Right atrium auricular region (tissue), 2 donors: ENCODE results near the gene TAX1BP1. TPM values are rescaled to one million over a fixed set of nuclear protein-coding genes. Genes with fewer than 3 reads are reported as not detected.

ENCODE experiments used
- DNase-seq: peaks from one replicate; pipeline ENCODE4 v3.0.0-alpha.2; 2019; ENCODE audit warnings: low spot score
- H3K27ac ChIP-seq, 2 donors: fragments of 200-600 bp; sonication (generic); 1 replicate in 1 of 2; 2 replicates in 1 of 2; pipeline ENCODE4 v1.5.1; 2016 to 2019
- H3K27me3 ChIP-seq, 2 donors: fragments of 200-600 bp; sonication (generic); one replicate each; pipeline versions ENCODE4 v1.5.1 to v1.6.0; 2017 to 2019
- H3K36me3 ChIP-seq: fragments of 200-600 bp; sonication (generic); one replicate; pipeline ENCODE4 v1.5.1; 2016
- H3K4me1 ChIP-seq, 2 donors: fragments of 200-600 bp; sonication (generic); one replicate each; pipeline versions ENCODE4 v1.5.1 to v1.6.0; 2017 to 2019
- H3K4me3 ChIP-seq, 2 donors: fragments of 200-600 bp; sonication (generic); 1 replicate in 1 of 2; 2 replicates in 1 of 2; pipeline ENCODE4 v1.5.1; 2017 to 2019; ENCODE audit warnings: mild to moderate bottlenecking in 1 of 2, moderate library complexity in 1 of 2
- H3K9me3 ChIP-seq, 2 donors: fragments of 200-600 bp; sonication (generic); one replicate each; pipeline ENCODE4 v1.5.1; 2019
- CTCF ChIP-seq, 2 donors: fragments of 200-600 bp; sonication (generic); IDR thresholded peaks; one replicate each; pipeline ENCODE4 v1.5.1; 2019; ENCODE audit warnings: antibody characterized with exemption in 2 of 2
- total RNA-seq, 2 donors: library from RNA; depleted of rRNA; stranded (reverse); fragments of >200 nt; gene quantifications; one replicate each; pipeline ENCODE4 v1.1.0, GENCODE V29; 2016

TAX1BP1 gene
- total RNA-seq, 2 donors from 2014 or later = 90.0 to 124 TPM

- Histone ChIP-seq H3K9me3 (no peaks in the 10 kb centered on the region), H3K36me3 (no peaks in the 10 kb centered on the region), H3K4me3 (no peak overlapping the region), H3K27me3 (no peaks in the 10 kb centered on the region), H3K27ac (no peak overlapping the region), H3K4me1 (peaks cover 0 to 16% of the 10 kb centered on the region in 2 donors)
- no peak for DNase-seq
- TF ChIP-seq CTCF (IDR thresholded peaks at IDR 0.05) = no peak
Measured at GRCh38 chr7:27876756-27877155, 136.8 kb downstream of the TAX1BP1 start.

Other genes starting within 250 kb of the TAX1BP1 start
- 10 to 100 TPM; 42.0 to 95.0 TPM for gene HIBADH, start 77.3 kb upstream of the TAX1BP1 start, total RNA-seq